ENCODE data around the gene GLB1L3.

Gene GLB1L3

GRCh38 chr11:134332782-134333181 lies 56.6 kb downstream of the GLB1L3 start:
- no CpG with 5 or more reads among the region's 7 CpGs for WGBS (ENCODE audit: insufficient coverage, insufficient read length)
- H3K4me3 ChIP-seq (ENCODE audit: low read length): no peak overlapping the region

GRCh38 chr11:134333312-134333711 lies 57.1 kb downstream of the GLB1L3 start:
- DNase-seq (ENCODE audit: low read depth, low spot score): no peak

More at GRCh38 chr11:134332782-134333181, 56.6 kb downstream of the GLB1L3 start:
- no peaks in the 10 kb centered on the region for H3K36me3 ChIP-seq (ENCODE audit: control insufficient read depth, insufficient read depth, low read length)
- no peaks in the 10 kb centered on the region; the same call in 1 of the 2 replicates for H3K27me3 ChIP-seq (ENCODE audit: control insufficient read depth, insufficient read depth, low read length)
- H3K9me3 ChIP-seq (ENCODE audit: control insufficient read depth, insufficient read depth, low read length): no peaks in the 10 kb centered on the region
- no peaks in the 10 kb centered on the region for H3K4me1 ChIP-seq (ENCODE audit: control insufficient read depth, insufficient read depth, low read length)
- no peak overlapping the region for H3K27ac ChIP-seq (ENCODE audit: low read length)
- DNase-seq (ENCODE audit: low read depth, low spot score): no peak

GRCh38 chr11:134333946-134334345 lies 57.8 kb downstream of the GLB1L3 start:
- no CpG with 5 or more reads among the region's 3 CpGs for WGBS (ENCODE audit: insufficient coverage, insufficient read length)
- Histone ChIP-seq H3K9me3 (ENCODE audit: control insufficient read depth, insufficient read depth, low read length) (no peaks in the 10 kb centered on the region), H3K4me1 (ENCODE audit: control insufficient read depth, insufficient read depth, low read length) (no peaks in the 10 kb centered on the region), H3K4me3 (ENCODE audit: low read length) (no peak overlapping the region), H3K27me3 (ENCODE audit: control insufficient read depth, insufficient read depth, low read length) (no peaks in the 10 kb centered on the region; the same call in 1 of the 2 replicates), H3K36me3 (ENCODE audit: control insufficient read depth, insufficient read depth, low read length) (no peaks in the 10 kb centered on the region), H3K27ac (ENCODE audit: low read length) (no peak overlapping the region)
- no peak for DNase-seq (ENCODE audit: low read depth, low spot score)

More at GRCh38 chr11:134333312-134333711, 57.1 kb downstream of the GLB1L3 start:
- Histone ChIP-seq H3K4me1 (ENCODE audit: control insufficient read depth, insufficient read depth, low read length) (no peaks in the 10 kb centered on the region), H3K4me3 (ENCODE audit: low read length) (no peak overlapping the region), H3K27ac (ENCODE audit: low read length) (no peak overlapping the region), H3K36me3 (ENCODE audit: control insufficient read depth, insufficient read depth, low read length) (no peaks in the 10 kb centered on the region), H3K27me3 (ENCODE audit: control insufficient read depth, insufficient read depth, low read length) (no peaks in the 10 kb centered on the region; the same call in 1 of the 2 replicates), H3K9me3 (ENCODE audit: control insufficient read depth, insufficient read depth, low read length) (no peaks in the 10 kb centered on the region)
- no CpG with 5 or more reads among the region's 7 CpGs for WGBS (ENCODE audit: insufficient coverage, insufficient read length)

- Histone ChIP-seq H3K36me3 (ENCODE audit: control insufficient read depth, insufficient read depth, low read length) (no peaks in the 10 kb centered on the region), H3K4me1 (ENCODE audit: control insufficient read depth, insufficient read depth, low read length) (no peaks in the 10 kb centered on the region), H3K27me3 (ENCODE audit: control insufficient read depth, insufficient read depth, low read length) (no peaks in the 10 kb centered on the region; the same call in 1 of the 2 replicates), H3K27ac (ENCODE audit: low read length) (no peak overlapping the region), H3K9me3 (ENCODE audit: control insufficient read depth, insufficient read depth, low read length) (no peaks in the 10 kb centered on the region), H3K4me3 (ENCODE audit: low read length) (no peak overlapping the region)
- no CpG with 5 or more reads among the region's 10 CpGs for WGBS (ENCODE audit: insufficient coverage, insufficient read length)
- DNase-seq (ENCODE audit: low read depth, low spot score): no peak
Measured at GRCh38 chr11:134334796-134335571, 58.8 kb downstream of the GLB1L3 start.

GRCh38 chr11:134337051-134337450 lies 60.9 kb downstream of the GLB1L3 start:
- Histone ChIP-seq H3K4me1 (ENCODE audit: control insufficient read depth, insufficient read depth, low read length) (no peaks in the 10 kb centered on the region), H3K27me3 (ENCODE audit: control insufficient read depth, insufficient read depth, low read length) (no peaks in the 10 kb centered on the region; the same call in 1 of the 2 replicates), H3K27ac (ENCODE audit: low read length) (no peak overlapping the region), H3K9me3 (ENCODE audit: control insufficient read depth, insufficient read depth, low read length) (no peaks in the 10 kb centered on the region), H3K4me3 (ENCODE audit: low read length) (no peak overlapping the region), H3K36me3 (ENCODE audit: control insufficient read depth, insufficient read depth, low read length) (no peaks in the 10 kb centered on the region)
- no peak for DNase-seq (ENCODE audit: low read depth, low spot score)
- no CpG with 5 or more reads among the region's 4 CpGs for WGBS (ENCODE audit: insufficient coverage, insufficient read length)

- WGBS (ENCODE audit: insufficient coverage, insufficient read length): no CpG with 5 or more reads among the region's 15 CpGs
- Histone ChIP-seq H3K4me1 (ENCODE audit: control insufficient read depth, insufficient read depth, low read length) (no peaks in the 10 kb centered on the region), H3K36me3 (ENCODE audit: control insufficient read depth, insufficient read depth, low read length) (no peaks in the 10 kb centered on the region)
Measured at GRCh38 chr11:134338068-134338467, 61.9 kb downstream of the GLB1L3 start.

GRCh38 chr11:134338654-134339053 lies 62.5 kb downstream of the GLB1L3 start:
- Histone ChIP-seq H3K4me1 (ENCODE audit: control insufficient read depth, insufficient read depth, low read length) (no peaks in the 10 kb centered on the region), H3K9me3 (ENCODE audit: control insufficient read depth, insufficient read depth, low read length) (no peaks in the 10 kb centered on the region), H3K36me3 (ENCODE audit: control insufficient read depth, insufficient read depth, low read length) (no peaks in the 10 kb centered on the region), H3K27me3 (ENCODE audit: control insufficient read depth, insufficient read depth, low read length) (no peaks in the 10 kb centered on the region), H3K27ac (ENCODE audit: low read length) (no peak overlapping the region), H3K4me3 (ENCODE audit: low read length) (no peak overlapping the region)
- DNase-seq (ENCODE audit: low read depth, low spot score): no peak
- no CpG with 5 or more reads among the region's 7 CpGs for WGBS (ENCODE audit: insufficient coverage, insufficient read length)

More at GRCh38 chr11:134338068-134338467, 61.9 kb downstream of the GLB1L3 start:
- Histone ChIP-seq H3K27me3 (ENCODE audit: control insufficient read depth, insufficient read depth, low read length) (no peaks in the 10 kb centered on the region; the same call in 1 of the 2 replicates), H3K9me3 (ENCODE audit: control insufficient read depth, insufficient read depth, low read length) (no peaks in the 10 kb centered on the region), H3K4me3 (ENCODE audit: low read length) (no peak overlapping the region), H3K27ac (ENCODE audit: low read length) (no peak overlapping the region)
- DNase-seq (ENCODE audit: low read depth, low spot score): no peak

- H3K4me1 ChIP-seq (ENCODE audit: control insufficient read depth, insufficient read depth, low read length): no peaks in the 10 kb centered on the region
- no CpG with 5 or more reads among the region's 4 CpGs for WGBS (ENCODE audit: insufficient coverage, insufficient read length)
- H3K27me3 ChIP-seq (ENCODE audit: control insufficient read depth, insufficient read depth, low read length): no peaks in the 10 kb centered on the region
- H3K4me3 ChIP-seq (ENCODE audit: low read length): no peak overlapping the region
- DNase-seq (ENCODE audit: low read depth, low spot score): no peak
- H3K36me3 ChIP-seq (ENCODE audit: control insufficient read depth, insufficient read depth, low read length): no peaks in the 10 kb centered on the region
- no peaks in the 10 kb centered on the region for H3K9me3 ChIP-seq (ENCODE audit: control insufficient read depth, insufficient read depth, low read length)
- no peak overlapping the region for H3K27ac ChIP-seq (ENCODE audit: low read length)
Measured at GRCh38 chr11:134339756-134340155, 63.6 kb downstream of the GLB1L3 start.

- Histone ChIP-seq H3K9me3 (ENCODE audit: control insufficient read depth, insufficient read depth, low read length) (no peaks in the 10 kb centered on the region), H3K27me3 (ENCODE audit: control insufficient read depth, insufficient read depth, low read length) (no peaks in the 10 kb centered on the region), H3K36me3 (ENCODE audit: control insufficient read depth, insufficient read depth, low read length) (no peaks in the 10 kb centered on the region), H3K4me1 (ENCODE audit: control insufficient read depth, insufficient read depth, low read length) (no peaks in the 10 kb centered on the region), H3K4me3 (ENCODE audit: low read length) (no peak overlapping the region), H3K27ac (ENCODE audit: low read length) (no peak overlapping the region)
- WGBS (ENCODE audit: insufficient coverage, insufficient read length): no CpG with 5 or more reads among the region's 11 CpGs
- DNase-seq (ENCODE audit: low read depth, low spot score): no peak
Measured at GRCh38 chr11:134340354-134340964, 64.3 kb downstream of the GLB1L3 start.

- WGBS (ENCODE audit: insufficient coverage, insufficient read length): no CpG with 5 or more reads among the region's 68 CpGs
- H3K36me3 ChIP-seq (ENCODE audit: control insufficient read depth, insufficient read depth, low read length): no peaks in the 10 kb centered on the region
- DNase-seq (ENCODE audit: low read depth, low spot score): no peak
- H3K27me3 ChIP-seq (ENCODE audit: control insufficient read depth, insufficient read depth, low read length): no peaks in the 10 kb centered on the region
- H3K4me1 ChIP-seq (ENCODE audit: control insufficient read depth, insufficient read depth, low read length): no peaks in the 10 kb centered on the region
- no peaks in the 10 kb centered on the region for H3K9me3 ChIP-seq (ENCODE audit: control insufficient read depth, insufficient read depth, low read length)
- H3K27ac ChIP-seq (ENCODE audit: low read length): no peak overlapping the region
- no peak overlapping the region for H3K4me3 ChIP-seq (ENCODE audit: low read length)
Measured at GRCh38 chr11:134341805-134342571, 65.8 kb downstream of the GLB1L3 start.

Data from iPS DF 6.9 (cell line).